Neural progenitor cell (in vitro differentiated cells): ENCODE data around the gene TNFRSF19.

Experiments used
- EZH2 ChIP-seq: fragments of 200-600 bp; sonication (generic); IDR thresholded peaks from 2 replicates; pipeline ENCODE4 v1.6.1; 2017; ENCODE audit warnings: antibody characterized with exemption, mild to moderate bottlenecking, moderate library complexity
- EZH2phosphoT487 ChIP-seq: fragments of 200-600 bp; sonication (generic); IDR thresholded peaks from 2 replicates; pipeline ENCODE4 v1.6.1; 2017; ENCODE audit warnings: antibody characterized with exemption
- TF ChIP-seq, protein P1 (sequence below): fragments of 200-600 bp; sonication (generic); IDR thresholded peaks from 2 replicates; pipeline ENCODE4 v1.5.1; 2017; ENCODE audit warnings: antibody characterized with exemption, mild to moderate bottlenecking

DNA sequence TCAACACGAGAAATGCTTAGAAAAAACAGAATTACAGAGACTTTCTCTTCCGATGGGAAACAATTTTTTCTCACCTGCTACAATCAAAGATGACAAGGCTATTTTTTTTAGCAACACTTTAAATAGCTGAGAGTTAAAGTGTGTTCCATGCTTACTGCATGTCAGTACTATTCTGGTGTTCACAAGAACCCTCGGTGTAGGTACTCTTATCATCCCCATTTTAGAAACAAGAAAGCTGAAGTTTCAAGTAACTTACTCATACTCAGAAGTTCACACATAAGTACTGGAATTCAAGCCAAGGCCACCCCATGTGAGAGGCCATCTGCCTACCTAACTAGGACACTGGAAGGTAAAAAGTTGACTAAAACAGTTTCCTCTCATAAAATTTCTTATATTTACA lies 9.0 kb upstream of the TNFRSF19 start:
- TF ChIP-seq, protein P1, sequence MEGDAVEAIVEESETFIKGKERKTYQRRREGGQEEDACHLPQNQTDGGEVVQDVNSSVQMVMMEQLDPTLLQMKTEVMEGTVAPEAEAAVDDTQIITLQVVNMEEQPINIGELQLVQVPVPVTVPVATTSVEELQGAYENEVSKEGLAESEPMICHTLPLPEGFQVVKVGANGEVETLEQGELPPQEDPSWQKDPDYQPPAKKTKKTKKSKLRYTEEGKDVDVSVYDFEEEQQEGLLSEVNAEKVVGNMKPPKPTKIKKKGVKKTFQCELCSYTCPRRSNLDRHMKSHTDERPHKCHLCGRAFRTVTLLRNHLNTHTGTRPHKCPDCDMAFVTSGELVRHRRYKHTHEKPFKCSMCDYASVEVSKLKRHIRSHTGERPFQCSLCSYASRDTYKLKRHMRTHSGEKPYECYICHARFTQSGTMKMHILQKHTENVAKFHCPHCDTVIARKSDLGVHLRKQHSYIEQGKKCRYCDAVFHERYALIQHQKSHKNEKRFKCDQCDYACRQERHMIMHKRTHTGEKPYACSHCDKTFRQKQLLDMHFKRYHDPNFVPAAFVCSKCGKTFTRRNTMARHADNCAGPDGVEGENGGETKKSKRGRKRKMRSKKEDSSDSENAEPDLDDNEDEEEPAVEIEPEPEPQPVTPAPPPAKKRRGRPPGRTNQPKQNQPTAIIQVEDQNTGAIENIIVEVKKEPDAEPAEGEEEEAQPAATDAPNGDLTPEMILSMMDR: no peak
- TF ChIP-seq EZH2 (no peak), EZH2phosphoT487 (no peak)
